ENCODE data around the gene SGMS1. TPM values are rescaled to one million over a fixed set of nuclear protein-coding genes. Genes with fewer than 3 reads are reported as not detected.

The SGMS1 gene
- total and polyA plus RNA-seq, 11 donors: 6.9 to 40.6 (median 19.6) TPM

- no peaks in the 10 kb centered on the region for H3K27me3 ChIP-seq
- H3K4me3 ChIP-seq: no peak overlapping the region
- 35 to 52% (median 44%) methylated on average over 2 of the region's 2 CpGs for WGBS, 4 donors
- DNase-seq: no peak
- TF ChIP-seq POLR2A (IDR thresholded peaks at IDR 0.05) (no peak), CTCF (IDR thresholded peaks at IDR 0.05) (no peak)
- ATAC-seq: peak in 1 of 4 donors; percentile 60
- peak overlapping the region in 2 of 12 donors; percentile 1 to 5 for H3K27ac ChIP-seq
- intact Hi-C loops (cut with DNase I): no loop called here
- H3K4me1 ChIP-seq: peaks cover 0 to 73% (median 32%) of the 10 kb centered on the region in 12 donors
- no peaks in the 10 kb centered on the region for H3K36me3 ChIP-seq
- H3K9me3 ChIP-seq: no peaks in the 10 kb centered on the region
Measured at GRCh38 chr10:50398381-50398780, 225.4 kb downstream of the SGMS1 start.

GRCh38 chr10:50397312-50398140 is 226.2 kb downstream of the SGMS1 start:
- Histone ChIP-seq H3K4me3 (peak overlapping the region in 2 of 12 donors; percentile 1 to 9), H3K9me3 (no peaks in the 10 kb centered on the region), H3K36me3 (no peaks in the 10 kb centered on the region), H3K27ac (peak overlapping the region in 2 of 12 donors; percentile 1), H3K4me1 (peaks cover 0 to 73% (median 32%) of the 10 kb centered on the region in 12 donors), H3K27me3 (no peaks in the 10 kb centered on the region)
- no peak for TF ChIP-seq POLR2A (IDR thresholded peaks at IDR 0.05)
- TF ChIP-seq CTCF (IDR thresholded peaks at IDR 0.05): no peak
- intact Hi-C loops (cut with DNase I): no loop called here
- ATAC-seq: peak in 2 of 4 donors; percentile 42 to 64
- 43 to 55% (median 54%) methylated on average over 8 of the region's 8 CpGs for WGBS, 4 donors
- DNase-seq: no peak

- H3K36me3 ChIP-seq: no peaks in the 10 kb centered on the region
- DNase-seq (no peak), ATAC-seq (no peak)
- H3K4me3 ChIP-seq: no peak overlapping the region
- H3K27me3 ChIP-seq: no peaks in the 10 kb centered on the region
- 74 to 84% (median 80%) methylated on average over 7 of the region's 7 CpGs for WGBS, 4 donors
- H3K9me3 ChIP-seq: no peaks in the 10 kb centered on the region
- H3K27ac ChIP-seq: no peak overlapping the region
- intact Hi-C loops (cut with DNase I): no loop called here
- no peak for TF ChIP-seq CTCF (IDR thresholded peaks at IDR 0.05)
- no peak for TF ChIP-seq POLR2A (IDR thresholded peaks at IDR 0.05)
- peaks cover 0 to 73% (median 32%) of the 10 kb centered on the region in 12 donors for H3K4me1 ChIP-seq
Measured at GRCh38 chr10:50396491-50397311, 227.1 kb downstream of the SGMS1 start.

- H3K27me3 ChIP-seq: no peaks in the 10 kb centered on the region
- no peaks in the 10 kb centered on the region for H3K36me3 ChIP-seq
- no peak overlapping the region for H3K4me3 ChIP-seq
- peaks cover 0 to 66% (median 32%) of the 10 kb centered on the region in 12 donors for H3K4me1 ChIP-seq
- no peaks in the 10 kb centered on the region for H3K9me3 ChIP-seq
- ATAC-seq (no peak), DNase-seq (no peak)
- 72 to 87% (median 83%) methylated on average over 2 of the region's 2 CpGs for WGBS, 4 donors
- no peak for TF ChIP-seq POLR2A (IDR thresholded peaks at IDR 0.05)
- TF ChIP-seq CTCF (IDR thresholded peaks at IDR 0.05): no peak
- H3K27ac ChIP-seq: no peak overlapping the region
- intact Hi-C loops (cut with DNase I): no loop called here
Measured at GRCh38 chr10:50395851-50396250, 227.9 kb downstream of the SGMS1 start.

All from heart left ventricle (tissue), 16 donors.